Mucosa of stomach (tissue), 1 donor: ENCODE data around the gene GLUD2.
"Not testable (repeated sequence)": the region's sequence is repeated elsewhere in the genome, so short reads cannot be mapped to it uniquely, and the experiment has no call there.

Experiments used
- H3K27me3 ChIP-seq: one replicate; pipeline ENCODE4 v1.7.0; 2013; ENCODE audit warnings: mild to moderate bottlenecking, low read length; ENCODE audit not compliant: control insufficient read depth, insufficient read depth
- H3K36me3 ChIP-seq: one replicate; pipeline ENCODE4 v1.7.0; 2013; ENCODE audit warnings: low read length; ENCODE audit not compliant: control insufficient read depth, insufficient read depth
- H3K4me1 ChIP-seq: one replicate; pipeline ENCODE4 v1.7.0; 2013; ENCODE audit warnings: mild to moderate bottlenecking, low read length; ENCODE audit not compliant: control insufficient read depth, insufficient read depth
- H3K4me3 ChIP-seq: one replicate; pipeline ENCODE4 v1.7.0; 2013; ENCODE audit warnings: low read length
- H3K9ac ChIP-seq: one replicate; pipeline ENCODE4 v1.7.0; 2013; ENCODE audit warnings: mild to moderate bottlenecking, low read length, moderate library complexity
- H3K9me3 ChIP-seq: one replicate; pipeline ENCODE4 v1.7.0; 2013; ENCODE audit warnings: mild to moderate bottlenecking, low read length, moderate library complexity; ENCODE audit not compliant: control insufficient read depth
- donor health status: Pancreatic carcinoma.

GLUD2 gene

GRCh38 chrX:121047441-121048419 is at the start of gene GLUD2:
Gene GLUD2 (plus strand): TSS chrX:121047610. CDS start chrX:121047685, 75 bp downstream.
- not testable (repeated sequence) for H3K27me3 ChIP-seq, H3K4me3 ChIP-seq, H3K36me3 ChIP-seq, H3K9ac ChIP-seq, H3K4me1 ChIP-seq, H3K9me3 ChIP-seq

GRCh38 chrX:120999413-120999812 is 48.0 kb upstream of the GLUD2 start:
- Histone ChIP-seq H3K4me1 (no peaks in the 10 kb centered on the region), H3K9ac (no peak overlapping the region), H3K4me3 (no peak overlapping the region), H3K36me3 (no peaks in the 10 kb centered on the region), H3K27me3 (no peaks in the 10 kb centered on the region), H3K9me3 (no peaks in the 10 kb centered on the region)

GRCh38 chrX:121000589-121000988 is 46.8 kb upstream of the GLUD2 start:
- no peaks in the 10 kb centered on the region for H3K9me3 ChIP-seq
- no peaks in the 10 kb centered on the region for H3K4me1 ChIP-seq
- H3K9ac ChIP-seq: no peak overlapping the region
- no peaks in the 10 kb centered on the region for H3K36me3 ChIP-seq
- H3K27me3 ChIP-seq: no peaks in the 10 kb centered on the region
- no peak overlapping the region for H3K4me3 ChIP-seq

- H3K4me1 ChIP-seq: no peaks in the 10 kb centered on the region
- no peaks in the 10 kb centered on the region for H3K36me3 ChIP-seq
- H3K27me3 ChIP-seq: no peaks in the 10 kb centered on the region
Measured at GRCh38 chrX:121008920-121009319, 38.5 kb upstream of the GLUD2 start.

GRCh38 chrX:121009764-121010163 is 37.6 kb upstream of the GLUD2 start:
- no peak overlapping the region for H3K4me3 ChIP-seq
- H3K9me3 ChIP-seq: no peaks in the 10 kb centered on the region
- no peaks in the 10 kb centered on the region for H3K4me1 ChIP-seq
- H3K9ac ChIP-seq: no peak overlapping the region
- no peaks in the 10 kb centered on the region for H3K36me3 ChIP-seq
- no peaks in the 10 kb centered on the region for H3K27me3 ChIP-seq

More at GRCh38 chrX:121008920-121009319, 38.5 kb upstream of the GLUD2 start:
- no peak overlapping the region for H3K9ac ChIP-seq
- no peaks in the 10 kb centered on the region for H3K9me3 ChIP-seq
- no peak overlapping the region for H3K4me3 ChIP-seq

- Histone ChIP-seq H3K4me1 (no peaks in the 10 kb centered on the region), H3K9ac (no peak overlapping the region), H3K27me3 (no peaks in the 10 kb centered on the region), H3K9me3 (no peaks in the 10 kb centered on the region), H3K36me3 (no peaks in the 10 kb centered on the region), H3K4me3 (no peak overlapping the region)
Measured at GRCh38 chrX:121010218-121010617, 37.2 kb upstream of the GLUD2 start.

GRCh38 chrX:121011254-121011653 is 36.2 kb upstream of the GLUD2 start:
- Histone ChIP-seq H3K27me3 (no peaks in the 10 kb centered on the region), H3K36me3 (no peaks in the 10 kb centered on the region), H3K9ac (no peak overlapping the region), H3K4me3 (no peak overlapping the region), H3K4me1 (no peaks in the 10 kb centered on the region), H3K9me3 (no peaks in the 10 kb centered on the region)

GRCh38 chrX:121013897-121014455 is 33.4 kb upstream of the GLUD2 start:
- Histone ChIP-seq H3K9ac (no peak overlapping the region), H3K4me3 (no peak overlapping the region), H3K9me3 (no peaks in the 10 kb centered on the region), H3K36me3 (no peaks in the 10 kb centered on the region), H3K27me3 (no peaks in the 10 kb centered on the region), H3K4me1 (no peaks in the 10 kb centered on the region)

GRCh38 chrX:121014826-121015225 is 32.6 kb upstream of the GLUD2 start:
- no peak overlapping the region for H3K9ac ChIP-seq
- no peaks in the 10 kb centered on the region for H3K36me3 ChIP-seq
- no peak overlapping the region for H3K4me3 ChIP-seq
- H3K4me1 ChIP-seq: no peaks in the 10 kb centered on the region
- H3K9me3 ChIP-seq: no peaks in the 10 kb centered on the region
- no peaks in the 10 kb centered on the region for H3K27me3 ChIP-seq

GRCh38 chrX:121028419-121028818 is 19.0 kb upstream of the GLUD2 start:
- no peaks in the 10 kb centered on the region for H3K9me3 ChIP-seq
- no peak overlapping the region for H3K9ac ChIP-seq
- no peak overlapping the region for H3K4me3 ChIP-seq
- no peaks in the 10 kb centered on the region for H3K27me3 ChIP-seq
- no peaks in the 10 kb centered on the region for H3K36me3 ChIP-seq
- H3K4me1 ChIP-seq: no peaks in the 10 kb centered on the region

- no peaks in the 10 kb centered on the region for H3K27me3 ChIP-seq
- H3K4me1 ChIP-seq: no peaks in the 10 kb centered on the region
- H3K36me3 ChIP-seq: no peaks in the 10 kb centered on the region
- no peak overlapping the region for H3K4me3 ChIP-seq
- H3K9me3 ChIP-seq: no peaks in the 10 kb centered on the region
- no peak overlapping the region for H3K9ac ChIP-seq
Measured at GRCh38 chrX:121030083-121030482, 17.3 kb upstream of the GLUD2 start.

GRCh38 chrX:121032531-121032930 is 14.9 kb upstream of the GLUD2 start:
- Histone ChIP-seq H3K4me3 (no peak overlapping the region), H3K36me3 (no peaks in the 10 kb centered on the region), H3K4me1 (no peaks in the 10 kb centered on the region)

More at GRCh38 chrX:121032531-121032930, 14.9 kb upstream of the GLUD2 start:
- Histone ChIP-seq H3K27me3 (no peaks in the 10 kb centered on the region), H3K9ac (no peak overlapping the region), H3K9me3 (no peaks in the 10 kb centered on the region)
